ENCODE measurements around the gene FHOD3.

GRCh38 chr18:36623681-36624190, 326.2 kb downstream of the FHOD3 start:
- TF ChIP-seq CTCF (conservative IDR thresholded peaks at IDR 0.05; ENCODE audit: low read depth, low read length) (no peak), POLR2A (IDR thresholded peaks at IDR 0.05; ENCODE audit: low read depth, low read length) (no peak), RAD21 (IDR thresholded peaks at IDR 0.05; ENCODE audit: low read length) (no peak), USF2 (IDR thresholded peaks at IDR 0.05; ENCODE audit: low read depth, low read length) (no peak), CHD1 (IDR thresholded peaks at IDR 0.05; ENCODE audit: low read depth, low read length) (no peak), ELK1 (IDR thresholded peaks at IDR 0.05; ENCODE audit: borderline replicate concordance, low read depth, low read length) (no peak), MXI1 (IDR thresholded peaks at IDR 0.05; ENCODE audit: borderline replicate concordance, low read depth, low read length) (no peak), RCOR1 (IDR thresholded peaks at IDR 0.05; ENCODE audit: insufficient replicate concordance, low read length) (no peak)

All from IMR-90 (cell line).